SU-DHL-6 (cell line): ENCODE measurements around the gene SLCO3A1.

ENCODE experiments used
- H2AFZ ChIP-seq: fragments of 200-600 bp; sonication (generic); 2 replicates; pipeline ENCODE4 v1.6.1; 2014; ENCODE audit warnings: low read depth, mild to moderate bottlenecking, moderate library complexity, mixed read lengths, antibody characterized with exemption, low read length; ENCODE audit not compliant: severe bottlenecking
- H3F3A ChIP-seq: fragments of 200-600 bp; shearing (Covaris generic); 2 replicates; pipeline ENCODE4 v1.6.0; 2016; ENCODE audit warnings: antibody characterized with exemption, mild to moderate bottlenecking; ENCODE audit not compliant: insufficient read depth
- H3K27ac ChIP-seq: fragments of 200-600 bp; sonication (generic); 2 replicates; pipeline ENCODE4 v1.5.1; 2016; ENCODE audit warnings: low read depth, mild to moderate bottlenecking, low read length, moderate library complexity, mixed read lengths
- H3K27me3 ChIP-seq: fragments of 200-600 bp; sonication (generic), shearing (Covaris generic); 2 replicates; pipeline ENCODE4 v1.6.0; 2014; ENCODE audit warnings: mild to moderate bottlenecking, low read length
- H3K36me3 ChIP-seq: fragments of 200-600 bp; sonication (generic); 2 replicates; pipeline ENCODE4 v1.6.1; 2014; ENCODE audit warnings: mild to moderate bottlenecking, low read length, mixed read lengths
- H3K4me2 ChIP-seq: fragments of 300-600, 200-600 bp; shearing (Covaris generic), sonication (generic); 2 replicates; pipeline ENCODE4 v1.6.0; 2014; ENCODE audit warnings: low read length, low read depth, mild to moderate bottlenecking; ENCODE audit not compliant: poor library complexity, severe bottlenecking
- H3K4me3 ChIP-seq: fragments of 200-600 bp; sonication (generic); 2 replicates; pipeline ENCODE4 v1.5.1; 2014; ENCODE audit warnings: antibody characterized with exemption, low read length, mild to moderate bottlenecking, mixed read lengths; ENCODE audit not compliant: insufficient read depth, poor library complexity, severe bottlenecking
- H3K79me2 ChIP-seq: fragments of 200-600 bp; sonication (generic); 2 replicates; pipeline ENCODE4 v1.6.1; 2014; ENCODE audit warnings: mild to moderate bottlenecking, low read length, moderate library complexity; ENCODE audit not compliant: insufficient read depth
- H3K9ac ChIP-seq: fragments of 200-600 bp; sonication (generic); 2 replicates; pipeline ENCODE4 v1.7.0; 2014; ENCODE audit warnings: mild to moderate bottlenecking, low read length
- H3K9me2 ChIP-seq: fragments of 200-600 bp; sonication (generic); replicated peaks from 2 replicates; pipeline ENCODE4 v1.6.1; 2014; ENCODE audit warnings: low read length; ENCODE audit not compliant: insufficient read depth
- H3K9me3 ChIP-seq: fragments of 200-600 bp; sonication (generic); 2 replicates; pipeline ENCODE4 v1.6.1; 2014; ENCODE audit warnings: low read length, mixed read lengths; ENCODE audit not compliant: insufficient read depth
- H4K20me1 ChIP-seq: fragments of 200-600 bp; sonication (generic); 2 replicates; pipeline ENCODE4 v1.6.1; 2014; ENCODE audit warnings: low read depth, mild to moderate bottlenecking, antibody characterized with exemption, low read length, moderate library complexity, mixed read lengths
- CTCF ChIP-seq: fragments of 200-600 bp; sonication (generic); IDR thresholded peaks from one replicate; pipeline ENCODE4 v1.5.1; 2017; ENCODE audit warnings: antibody characterized with exemption, mild to moderate bottlenecking, low read length, moderate library complexity; ENCODE audit not compliant: insufficient read depth, poor library complexity, severe bottlenecking
- EZH2phosphoT487 ChIP-seq: fragments of 200-600 bp; sonication (generic), shearing (Covaris generic); conservative IDR thresholded peaks from 2 replicates; pipeline ENCODE4 v1.6.1; 2018; ENCODE audit warnings: mild to moderate bottlenecking, antibody characterized with exemption, low read length, moderate library complexity, mixed read lengths

Gene SLCO3A1

DNA sequence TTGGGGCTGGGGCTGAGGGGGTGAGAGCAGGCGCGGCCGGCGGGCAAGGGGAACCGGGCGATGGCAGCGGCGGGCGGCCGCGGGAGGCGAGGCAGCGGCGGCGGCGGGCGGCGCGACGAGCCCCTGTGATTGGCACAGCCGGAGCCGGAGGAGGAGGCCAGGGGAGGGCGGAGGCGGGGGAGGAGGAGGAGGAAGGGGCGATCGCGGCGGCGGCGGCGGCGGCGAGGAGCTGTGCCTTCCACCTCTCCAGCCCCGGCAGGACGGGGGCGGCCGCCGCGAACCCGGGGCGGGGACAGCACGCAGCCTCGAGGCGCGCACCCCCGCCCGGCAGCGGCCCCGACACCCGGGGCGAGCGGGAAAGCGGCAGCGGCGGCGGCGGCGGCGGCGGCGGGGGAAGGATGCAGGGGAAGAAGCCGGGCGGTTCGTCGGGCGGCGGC lies at the start of gene SLCO3A1:
Gene SLCO3A1, plus strand, starts transcription at position 198 of the 437 bp plus-strand sequence.
- Histone ChIP-seq H3K27me3 (no peaks in the 10 kb centered on the region), H3K4me2 (peak within 1 kb of the TSS; percentile 78), H3K79me2 (0 out of 2 replicates have a peak, but pooled peaks cover 3% of the 10 kb centered on the region), H4K20me1 (peaks cover 6% of the 10 kb centered on the region), H3K4me3 (peak within 1 kb of the TSS; percentile 57), H3K9me2 (no peaks in the 10 kb centered on the region), H3K36me3 (no peaks in the 10 kb centered on the region), H2AFZ (peak within 1 kb of the TSS; percentile 90), H3K9ac (peak within 1 kb of the TSS; percentile 65), H3K27ac (peak within 1 kb of the TSS; percentile 91), H3K9me3 (no peaks in the 10 kb centered on the region), H3F3A (peaks cover 42% of the 10 kb centered on the region)
- TF ChIP-seq CTCF (no peak), EZH2phosphoT487 (no peak)

DNA sequence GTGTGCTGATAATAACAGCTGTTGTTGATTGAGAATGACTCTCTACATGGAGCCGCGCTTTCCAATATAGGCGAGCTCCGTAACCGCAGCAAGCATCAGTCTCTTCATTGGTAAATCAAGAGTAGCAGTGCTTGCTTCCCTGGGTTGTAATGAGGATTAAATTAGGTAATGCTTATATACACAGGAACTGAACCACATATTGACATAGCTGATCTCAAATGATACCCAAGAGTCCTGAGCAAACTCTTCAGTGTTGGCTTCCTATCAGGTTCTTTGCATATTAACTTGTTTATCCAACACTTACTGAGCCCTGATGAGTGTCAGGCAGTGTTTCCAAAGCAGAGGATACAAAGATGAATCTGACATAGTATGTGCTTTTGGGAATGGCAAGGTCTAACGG lies 46.4 kb upstream of the SLCO3A1 start:
- no peak overlapping the region for H3K4me2 ChIP-seq
- no peak overlapping the region for H3K9ac ChIP-seq
- no peaks in the 10 kb centered on the region for H3K9me2 ChIP-seq
- no peaks in the 10 kb centered on the region for H3F3A ChIP-seq
- no peaks in the 10 kb centered on the region for H4K20me1 ChIP-seq
- no peak overlapping the region for H3K27ac ChIP-seq
- no peak overlapping the region for H3K4me3 ChIP-seq
- no peaks in the 10 kb centered on the region for H3K36me3 ChIP-seq
- no peaks in the 10 kb centered on the region for H3K9me3 ChIP-seq
- TF ChIP-seq CTCF (no peak), EZH2phosphoT487 (no peak)
- H2AFZ ChIP-seq: no peak overlapping the region
- no peaks in the 10 kb centered on the region for H3K27me3 ChIP-seq
- no peaks in the 10 kb centered on the region for H3K79me2 ChIP-seq

- H3F3A ChIP-seq: no peaks in the 10 kb centered on the region
- H3K9ac ChIP-seq: no peak overlapping the region
- no peaks in the 10 kb centered on the region for H3K79me2 ChIP-seq
- no peak overlapping the region for H3K27ac ChIP-seq
- H3K9me2 ChIP-seq: no peaks in the 10 kb centered on the region
- H3K9me3 ChIP-seq: peaks cover 12% of the 10 kb centered on the region; the same call in 1 of the 2 replicates
- TF ChIP-seq CTCF: no peak
- TF ChIP-seq EZH2phosphoT487: no peak
- H3K27me3 ChIP-seq: no peaks in the 10 kb centered on the region
- no peak overlapping the region for H2AFZ ChIP-seq
- no peak overlapping the region for H3K4me2 ChIP-seq
- no peak overlapping the region for H3K4me3 ChIP-seq
- no peaks in the 10 kb centered on the region for H3K36me3 ChIP-seq
- H4K20me1 ChIP-seq: no peaks in the 10 kb centered on the region
These were observed 39.6 kb upstream of the SLCO3A1 start for GRCh38 chr15:91813924-91814323.

GRCh38 chr15:91816942-91817341 lies 36.6 kb upstream of the SLCO3A1 start:
- H3K9me3 ChIP-seq: peaks cover 12% of the 10 kb centered on the region; the same call in 1 of the 2 replicates
- H3K9me2 ChIP-seq: no peaks in the 10 kb centered on the region
- H3K9ac ChIP-seq: no peak overlapping the region
- no peak overlapping the region for H3K4me3 ChIP-seq
- no peak overlapping the region for H2AFZ ChIP-seq
- H3K36me3 ChIP-seq: no peaks in the 10 kb centered on the region
- TF ChIP-seq CTCF: no peak
- TF ChIP-seq EZH2phosphoT487: no peak
- H3K79me2 ChIP-seq: no peaks in the 10 kb centered on the region
- H3K27me3 ChIP-seq: no peaks in the 10 kb centered on the region
- no peaks in the 10 kb centered on the region for H4K20me1 ChIP-seq
- H3K4me2 ChIP-seq: no peak overlapping the region
- H3K27ac ChIP-seq: no peak overlapping the region
- no peaks in the 10 kb centered on the region for H3F3A ChIP-seq
